Neuron (in vitro differentiated cells): ENCODE data around the gene GBP1.
"Not testable (repeated sequence)": the region's sequence is repeated elsewhere in the genome, so short reads cannot be mapped to it uniquely, and the experiment has no call there.

ENCODE experiments used
- H2AFZ ChIP-seq: one replicate; pipeline ENCODE4 v1.6.1; 2013; ENCODE audit warnings: low read depth, mild to moderate bottlenecking, inconsistent platforms, low read length, moderate library complexity
- H3K27me3 ChIP-seq: one replicate; pipeline ENCODE4 v1.6.1; 2013; ENCODE audit warnings: low read length; ENCODE audit not compliant: insufficient read depth
- H3K36me3 ChIP-seq: one replicate; pipeline ENCODE4 v1.6.1; 2013; ENCODE audit warnings: low read length; ENCODE audit not compliant: insufficient read depth
- H3K4me1 ChIP-seq: one replicate; pipeline ENCODE4 v1.6.1; 2013; ENCODE audit warnings: low read length; ENCODE audit not compliant: insufficient read depth
- H3K4me3 ChIP-seq: 2 replicates; pipeline ENCODE4 v1.5.1; 2013; ENCODE audit warnings: mild to moderate bottlenecking, low read length, moderate library complexity
- H3K9me3 ChIP-seq: one replicate; pipeline ENCODE4 v1.6.1; 2013; ENCODE audit warnings: low read length

GBP1 gene

DNA sequence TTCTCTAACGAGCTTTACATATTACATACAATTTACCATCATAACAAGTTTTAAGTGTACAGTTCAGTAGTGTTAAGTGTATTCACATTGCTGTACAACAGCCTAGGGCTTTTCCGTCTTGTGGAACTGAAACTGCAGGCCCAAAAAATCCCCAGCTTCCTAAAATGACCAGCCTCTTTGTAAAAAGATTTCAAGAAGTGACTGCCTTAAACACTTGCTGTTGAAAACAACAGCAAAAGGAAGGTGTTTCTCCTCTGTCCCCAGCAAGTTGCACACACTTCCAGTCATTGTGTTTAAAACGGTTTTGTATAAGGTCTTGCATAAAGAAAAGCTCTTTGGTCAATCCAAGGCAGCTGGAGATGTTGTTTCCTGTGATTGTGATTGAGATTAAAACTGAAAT is 16.0 kb upstream of the GBP1 start:
- H3K36me3 ChIP-seq, result no peaks in the 10 kb centered on the region
- H2AFZ ChIP-seq, result no peak overlapping the region
- no peaks in the 10 kb centered on the region for H3K27me3 ChIP-seq
- H3K4me3 ChIP-seq, result no peak overlapping the region
- H3K4me1 ChIP-seq, result peaks cover 2% of the 10 kb centered on the region
- no peaks in the 10 kb centered on the region for H3K9me3 ChIP-seq

DNA sequence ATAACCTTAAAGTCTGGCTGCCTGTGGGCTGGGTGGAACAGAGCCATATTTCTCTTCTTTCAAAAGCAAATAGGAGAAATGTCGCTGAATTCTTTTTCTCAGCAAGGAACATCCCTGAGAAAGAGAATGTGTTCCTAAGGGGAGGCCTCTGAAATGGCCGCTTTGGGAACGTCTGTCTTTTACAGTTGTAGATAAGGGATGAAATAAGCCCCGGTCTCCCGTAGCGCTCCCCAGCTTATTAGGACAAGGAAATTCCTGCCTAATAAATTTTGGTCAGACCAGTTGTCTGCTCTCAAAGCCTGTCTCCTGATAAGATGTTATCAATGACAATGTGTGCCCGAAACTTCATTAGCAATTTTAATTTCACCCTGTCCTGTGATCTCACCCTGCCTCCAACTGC is 15.1 kb upstream of the GBP1 start:
- H2AFZ ChIP-seq, result not testable (repeated sequence)

DNA sequence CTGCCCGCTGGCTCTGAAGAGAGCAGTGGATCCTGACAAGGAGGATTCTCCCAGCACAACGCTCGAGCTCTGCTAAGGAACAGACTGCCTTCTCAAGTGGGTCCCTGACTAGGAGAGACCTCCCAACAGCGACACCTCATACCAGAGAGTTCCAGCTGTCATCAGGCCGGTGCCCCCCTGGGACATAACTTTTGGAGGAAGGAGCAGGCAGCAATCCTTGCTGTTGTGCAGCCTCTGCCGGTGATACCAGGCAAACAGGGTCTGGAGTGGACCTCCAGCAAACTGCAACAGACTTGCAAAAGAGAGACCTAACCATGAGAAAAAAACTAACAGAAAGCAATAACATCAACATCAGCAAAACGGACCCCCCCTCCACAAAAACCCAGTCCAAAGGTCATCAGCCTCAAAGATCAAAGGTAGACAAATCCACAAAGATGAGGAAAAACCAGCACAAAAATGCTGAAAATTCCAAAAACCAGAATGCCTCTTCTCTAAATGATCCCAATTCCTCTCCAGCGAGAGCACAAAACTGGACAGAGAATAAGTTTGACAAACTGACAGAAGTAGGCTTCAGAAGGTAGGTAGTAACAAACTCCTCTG is 7.6 kb upstream of the GBP1 start:
- H3K27me3 ChIP-seq, H3K4me1 ChIP-seq, H3K4me3 ChIP-seq, H2AFZ ChIP-seq, H3K9me3 ChIP-seq, H3K36me3 ChIP-seq: not testable (repeated sequence)

More for the DNA sequence above, 15.1 kb upstream of the GBP1 start:
- not testable (repeated sequence) for H3K9me3 ChIP-seq, H3K4me1 ChIP-seq, H3K36me3 ChIP-seq, H3K4me3 ChIP-seq, H3K27me3 ChIP-seq

DNA sequence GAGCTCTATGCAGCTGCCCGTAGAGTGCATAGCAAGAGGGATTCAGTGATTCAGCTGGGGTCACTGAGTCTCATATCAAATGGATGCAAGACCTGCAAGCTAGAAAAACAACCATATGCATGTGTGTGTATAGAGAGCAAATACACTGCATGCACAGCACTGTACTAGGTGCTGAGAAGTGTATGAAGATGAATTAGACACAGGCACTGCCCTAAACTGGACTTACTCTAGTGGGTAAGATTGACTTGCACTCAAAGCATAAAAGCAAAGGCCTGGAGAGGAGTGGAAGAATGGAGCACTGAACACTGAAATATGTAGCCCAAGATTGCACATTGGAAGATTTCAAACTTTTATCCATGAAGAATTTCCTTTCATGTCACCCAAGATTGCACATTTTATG is 5.5 kb upstream of the GBP1 start:
- no peak overlapping the region for H3K4me3 ChIP-seq
- no peaks in the 10 kb centered on the region for H3K4me1 ChIP-seq
- no peaks in the 10 kb centered on the region for H3K36me3 ChIP-seq
- no peaks in the 10 kb centered on the region for H3K9me3 ChIP-seq
- no peak overlapping the region for H2AFZ ChIP-seq
- H3K27me3 ChIP-seq, result no peaks in the 10 kb centered on the region

DNA sequence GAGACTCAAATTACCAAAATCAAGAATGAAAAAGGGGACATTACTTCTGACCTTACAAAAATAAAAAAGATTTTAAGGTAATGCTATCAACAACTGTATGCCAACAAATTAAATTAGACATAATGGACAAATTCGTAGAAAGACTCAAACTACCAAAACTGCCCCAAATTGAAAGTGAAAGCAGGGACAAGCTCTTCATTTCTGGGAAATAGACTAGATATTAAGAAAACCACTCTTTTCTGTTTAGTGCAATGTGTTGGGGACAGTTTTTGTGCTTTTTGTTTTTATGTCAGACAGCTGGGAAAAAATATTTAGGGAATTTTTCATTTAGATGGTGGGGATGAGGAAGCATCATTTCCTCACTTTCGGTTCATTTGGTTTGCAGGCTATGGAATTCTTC is 4.9 kb upstream of the GBP1 start:
- Histone ChIP-seq H3K27me3 (no peaks in the 10 kb centered on the region), H3K9me3 (no peaks in the 10 kb centered on the region), H3K4me3 (no peak overlapping the region)

DNA sequence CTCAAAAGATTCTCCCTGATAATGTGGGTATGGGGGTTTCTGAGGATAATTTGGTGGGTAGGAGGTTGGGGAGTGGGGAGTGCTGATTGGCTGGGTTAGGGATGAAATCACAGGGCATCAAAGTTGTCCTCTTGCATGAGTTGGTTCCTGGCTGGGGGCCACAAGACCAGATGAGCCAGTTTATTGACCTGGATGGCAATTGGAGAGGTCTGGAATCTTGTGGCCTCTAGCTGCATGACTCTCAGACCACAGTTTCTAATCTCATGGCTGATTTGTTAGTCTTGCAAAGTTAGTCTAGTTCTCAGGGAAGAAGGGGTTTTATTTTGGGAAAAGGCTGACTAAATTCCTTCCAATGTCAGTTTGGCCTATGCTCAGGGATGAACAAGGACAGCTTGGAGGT is 3.3 kb upstream of the GBP1 start:
- H3K9me3 ChIP-seq, result no peaks in the 10 kb centered on the region
- no peaks in the 10 kb centered on the region for H3K36me3 ChIP-seq
- no peak overlapping the region for H3K4me3 ChIP-seq
- H3K4me1 ChIP-seq, result no peaks in the 10 kb centered on the region
- H2AFZ ChIP-seq, result no peak overlapping the region
- no peaks in the 10 kb centered on the region for H3K27me3 ChIP-seq

More for the DNA sequence above, 4.9 kb upstream of the GBP1 start:
- Histone ChIP-seq H2AFZ (no peak overlapping the region), H3K36me3 (no peaks in the 10 kb centered on the region), H3K4me1 (no peaks in the 10 kb centered on the region)

DNA sequence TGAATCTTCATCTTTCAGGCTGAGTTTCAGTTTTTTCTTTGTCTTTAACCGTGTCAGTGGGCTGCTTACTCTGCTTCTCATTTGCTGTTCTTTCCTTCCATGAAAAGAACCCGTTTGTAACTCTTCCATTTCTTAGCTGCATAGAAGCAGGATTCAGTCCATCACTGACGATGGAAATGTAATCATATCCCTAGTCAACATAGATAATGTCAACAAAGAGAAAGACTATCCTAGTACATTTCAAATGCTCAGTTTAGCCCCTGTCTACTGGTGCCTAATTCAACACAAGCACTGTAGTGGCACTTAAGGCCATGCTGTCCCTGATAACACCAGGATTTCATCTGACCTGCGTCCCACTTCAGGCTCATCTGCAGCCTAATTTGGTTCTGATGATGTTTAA is 376 bp downstream of the GBP1 start:
- Histone ChIP-seq H3K27me3 (no peaks in the 10 kb centered on the region), H3K36me3 (no peaks in the 10 kb centered on the region), H3K4me1 (no peaks in the 10 kb centered on the region), H3K9me3 (no peaks in the 10 kb centered on the region), H2AFZ (no peak overlapping the region), H3K4me3 (no peak overlapping the region)

DNA sequence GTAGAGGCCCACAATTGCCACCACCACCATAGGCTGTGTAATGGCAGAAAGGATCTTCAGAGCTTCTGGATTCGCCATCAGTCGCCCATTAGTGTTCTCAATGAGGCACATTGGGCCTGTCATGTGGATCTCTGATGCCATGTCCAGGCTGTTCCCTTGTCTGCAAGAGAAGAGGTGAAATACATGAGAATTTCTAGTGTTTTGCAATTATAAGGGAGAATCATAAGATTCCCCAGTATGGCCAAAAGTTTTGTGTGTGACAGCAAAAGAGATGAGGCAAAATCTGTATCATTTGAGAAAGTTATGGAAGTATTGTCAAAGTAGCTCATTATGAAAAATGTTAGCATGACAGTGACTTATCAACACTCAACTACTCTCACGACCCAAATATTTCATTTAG is 1.9 kb downstream of the GBP1 start:
- Histone ChIP-seq H2AFZ (no peak overlapping the region), H3K27me3 (no peaks in the 10 kb centered on the region), H3K4me3 (no peak overlapping the region), H3K36me3 (no peaks in the 10 kb centered on the region), H3K4me1 (no peaks in the 10 kb centered on the region), H3K9me3 (no peaks in the 10 kb centered on the region)

DNA sequence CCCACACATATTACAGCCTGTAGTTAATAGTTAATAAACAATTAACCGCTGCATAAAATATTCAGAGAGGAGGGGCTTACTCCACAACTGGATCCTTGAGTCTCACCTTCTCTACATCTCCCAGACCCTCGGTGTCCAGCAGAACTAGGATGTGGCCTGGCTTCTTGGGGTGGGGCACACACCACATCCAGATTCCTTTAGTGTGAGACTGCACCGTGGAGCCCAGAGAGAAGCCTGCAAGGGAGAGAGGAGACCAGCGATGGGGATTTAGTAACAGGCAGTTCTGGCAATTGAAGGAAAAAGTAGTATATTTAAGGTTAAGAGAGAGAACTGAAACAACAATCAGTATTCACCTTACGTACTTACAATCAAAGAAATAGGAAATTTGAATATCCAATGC is 4.9 kb downstream of the GBP1 start:
- Histone ChIP-seq H3K36me3 (no peaks in the 10 kb centered on the region), H3K27me3 (no peaks in the 10 kb centered on the region), H3K4me1 (no peaks in the 10 kb centered on the region), H3K4me3 (no peak overlapping the region), H3K9me3 (no peaks in the 10 kb centered on the region), H2AFZ (no peak overlapping the region)

DNA sequence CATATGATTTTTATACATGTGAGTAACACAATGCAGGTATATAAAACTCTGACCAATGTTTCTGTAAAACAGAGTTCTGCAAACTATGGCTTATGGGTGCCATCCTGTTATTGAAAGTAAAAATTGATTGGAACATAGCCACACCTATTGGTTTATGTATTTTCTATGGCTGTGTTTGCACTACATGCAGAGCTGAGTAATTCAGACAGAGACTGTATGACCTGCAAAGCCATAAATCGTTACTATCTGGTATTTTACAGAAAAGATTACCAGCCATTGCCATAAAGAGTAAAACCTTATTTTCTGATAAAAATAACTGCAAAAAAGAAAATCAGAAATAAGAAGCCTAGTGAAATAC is 13.1 kb downstream of the GBP1 start:
- Histone ChIP-seq H2AFZ (no peak overlapping the region), H3K9me3 (no peaks in the 10 kb centered on the region), H3K4me1 (no peaks in the 10 kb centered on the region), H3K4me3 (no peak overlapping the region), H3K36me3 (no peaks in the 10 kb centered on the region), H3K27me3 (no peaks in the 10 kb centered on the region)

DNA sequence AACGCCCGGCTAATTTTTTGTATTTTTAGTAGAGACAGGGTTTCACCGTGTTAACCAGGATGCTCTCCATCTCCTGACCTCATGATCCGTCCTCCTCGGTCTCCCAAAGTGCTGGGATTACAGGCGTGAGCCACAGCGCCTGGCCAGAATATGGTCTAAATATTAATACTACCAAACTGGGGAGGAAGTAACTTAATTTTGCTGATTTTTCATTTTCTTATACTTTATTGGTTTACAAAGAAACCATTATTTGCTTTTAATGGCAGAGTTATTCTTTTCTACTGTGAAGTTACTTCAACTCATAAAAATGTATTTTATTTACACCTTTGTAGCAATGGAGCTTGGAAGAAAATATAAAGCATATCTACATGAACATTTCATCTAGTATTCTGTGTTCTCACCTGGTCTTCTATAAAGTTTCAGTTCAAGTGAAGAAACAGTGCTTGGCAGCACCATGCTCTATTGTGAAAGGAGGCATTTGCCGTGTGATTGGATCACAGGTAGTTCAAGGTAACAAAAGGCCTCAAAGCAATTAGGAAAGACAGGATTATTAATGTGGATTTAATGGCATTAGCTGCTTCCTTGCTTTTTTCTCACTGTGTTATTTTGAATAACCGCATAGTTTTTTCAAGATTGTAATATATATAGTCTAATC is 13.6 kb downstream of the GBP1 start:
- H3K27me3 ChIP-seq, result no peaks in the 10 kb centered on the region
- H2AFZ ChIP-seq, result no peak overlapping the region
- H3K4me3 ChIP-seq, result no peak overlapping the region
- no peaks in the 10 kb centered on the region for H3K4me1 ChIP-seq
- H3K9me3 ChIP-seq, result no peaks in the 10 kb centered on the region
- no peaks in the 10 kb centered on the region for H3K36me3 ChIP-seq

DNA sequence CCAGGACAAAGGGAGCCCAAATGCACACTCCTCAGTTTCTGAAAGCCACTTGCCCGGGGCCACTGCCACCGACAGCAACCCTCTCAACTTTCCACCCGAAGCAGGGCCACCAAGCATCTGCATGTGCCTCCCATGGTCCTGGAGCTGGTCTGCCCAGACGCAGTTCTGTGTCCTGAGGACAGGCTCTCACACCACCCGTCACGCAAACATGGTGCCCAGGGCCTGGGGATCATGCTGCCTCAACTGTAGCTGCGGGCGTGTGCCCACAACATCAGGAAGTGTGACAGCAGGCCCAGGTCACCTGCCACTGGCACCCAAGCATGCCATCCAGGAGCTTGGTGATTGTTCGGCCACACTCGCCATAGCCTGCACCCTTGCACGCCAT is 14.4 kb downstream of the GBP1 start:
- H3K4me3 ChIP-seq, result no peak overlapping the region
- no peaks in the 10 kb centered on the region for H3K4me1 ChIP-seq
- H3K36me3 ChIP-seq, result no peaks in the 10 kb centered on the region
- H2AFZ ChIP-seq, result no peak overlapping the region
- no peaks in the 10 kb centered on the region for H3K9me3 ChIP-seq
- no peaks in the 10 kb centered on the region for H3K27me3 ChIP-seq

DNA sequence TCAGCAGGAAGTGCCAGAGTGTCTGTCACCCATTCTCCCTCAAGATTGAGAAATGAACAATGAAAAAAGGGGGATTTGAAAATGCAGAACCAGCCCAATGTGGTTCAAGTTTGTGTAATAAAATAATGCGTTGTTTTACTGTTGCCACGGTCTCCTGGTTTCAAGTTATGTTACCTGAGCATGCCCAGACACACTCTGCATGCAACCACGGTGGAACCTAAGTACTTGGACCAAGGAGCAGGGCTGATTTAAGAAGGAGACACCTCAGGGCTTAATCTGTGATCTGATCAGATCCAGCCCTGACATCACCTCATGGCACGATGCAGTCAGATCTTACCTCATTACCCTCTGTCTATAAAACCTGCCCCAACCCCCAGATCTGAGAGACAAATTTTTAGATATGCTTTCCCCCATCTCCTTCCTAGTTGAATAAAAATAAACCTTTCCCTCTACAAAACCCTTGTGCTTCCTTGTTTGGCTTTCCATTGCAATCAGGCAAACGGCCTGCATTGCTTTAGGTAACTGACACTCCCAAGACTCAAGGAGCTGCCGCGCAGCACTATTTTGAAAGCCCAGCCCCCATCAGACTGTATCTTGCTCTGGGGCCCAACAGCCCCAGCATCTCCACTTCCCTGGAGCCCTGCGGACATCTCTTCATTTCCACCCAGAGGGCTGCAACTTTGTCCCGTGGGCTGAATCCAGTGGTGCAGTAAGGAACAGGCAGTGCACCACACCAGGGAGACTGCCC is 14.9 kb downstream of the GBP1 start:
- H3K9me3 ChIP-seq, H3K36me3 ChIP-seq, H3K4me1 ChIP-seq, H2AFZ ChIP-seq, H3K27me3 ChIP-seq, H3K4me3 ChIP-seq: not testable (repeated sequence)

DNA sequence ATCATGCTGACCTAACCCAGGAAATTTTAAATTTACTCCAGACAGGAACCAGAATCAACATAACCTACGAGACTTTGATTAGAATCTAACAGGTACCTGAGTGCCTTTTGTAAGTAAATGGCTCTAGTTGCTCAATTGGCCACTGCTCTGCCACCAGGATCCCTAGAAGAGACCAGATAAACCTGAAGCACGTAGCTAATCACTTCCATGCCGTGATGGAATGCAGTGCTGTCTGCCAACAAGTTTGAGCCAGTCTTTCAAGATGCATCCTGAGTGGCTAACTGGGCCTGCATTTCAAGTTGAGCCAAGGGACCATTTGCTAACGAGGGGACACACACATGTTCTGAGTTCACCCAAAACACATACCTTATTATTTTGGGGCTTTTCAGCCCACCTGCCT is 15.8 kb downstream of the GBP1 start:
- H3K9me3 ChIP-seq, H3K4me1 ChIP-seq, H2AFZ ChIP-seq, H3K4me3 ChIP-seq, H3K36me3 ChIP-seq, H3K27me3 ChIP-seq: not testable (repeated sequence)
